ENCODE measurements around the gene CTDSP2.

CTDSP2 gene

DNA sequence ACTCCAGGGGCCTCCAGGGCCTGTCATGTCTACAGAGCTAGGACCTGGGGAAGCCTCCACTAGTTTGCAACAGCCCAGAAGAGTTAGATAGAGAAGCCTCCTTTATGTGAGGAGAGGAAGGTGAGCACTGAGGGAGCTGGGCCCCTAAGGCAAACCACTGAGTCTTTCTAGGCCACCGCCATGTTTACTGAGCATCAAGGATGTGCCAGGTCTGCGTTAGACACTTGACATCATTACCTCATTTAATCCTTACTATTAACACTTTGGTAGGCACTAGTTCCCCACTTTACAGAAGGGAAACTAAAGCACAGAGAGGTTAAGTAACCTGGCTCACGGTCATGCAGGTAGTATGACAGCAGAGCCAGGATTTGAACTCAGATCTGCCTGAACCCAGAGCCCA lies 12.9 kb downstream of the CTDSP2 start:
- H4K20me1 ChIP-seq (ENCODE audit: insufficient read depth, low read length) = peaks cover 94% of the 10 kb centered on the region

DNA sequence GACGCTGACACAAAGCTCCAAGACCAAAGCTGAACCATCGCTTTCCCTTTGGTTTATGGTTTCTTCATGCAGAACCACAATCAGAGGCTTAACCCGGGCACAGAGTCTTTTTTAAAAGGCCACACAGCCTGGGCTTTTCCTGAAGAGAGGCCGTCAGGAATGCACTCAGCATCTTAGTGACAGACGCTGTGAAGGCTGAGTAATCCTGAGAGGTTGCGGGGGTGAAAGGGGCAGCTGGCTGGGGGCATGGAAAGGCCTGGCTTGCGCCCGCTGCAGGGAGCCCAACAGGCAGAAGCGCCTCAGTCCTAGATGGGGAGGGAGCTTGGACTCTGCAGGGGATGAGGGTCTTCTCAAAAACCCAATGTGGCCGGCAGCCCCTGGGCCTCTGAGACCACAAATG lies 13.6 kb downstream of the CTDSP2 start:
- no peak overlapping the region for H2AFZ ChIP-seq (ENCODE audit: low read depth, low read length)
- no peak for TF ChIP-seq EZH2phosphoT487 (IDR thresholded peaks at IDR 0.05; ENCODE audit: low read depth)
- TF ChIP-seq, protein P1, sequence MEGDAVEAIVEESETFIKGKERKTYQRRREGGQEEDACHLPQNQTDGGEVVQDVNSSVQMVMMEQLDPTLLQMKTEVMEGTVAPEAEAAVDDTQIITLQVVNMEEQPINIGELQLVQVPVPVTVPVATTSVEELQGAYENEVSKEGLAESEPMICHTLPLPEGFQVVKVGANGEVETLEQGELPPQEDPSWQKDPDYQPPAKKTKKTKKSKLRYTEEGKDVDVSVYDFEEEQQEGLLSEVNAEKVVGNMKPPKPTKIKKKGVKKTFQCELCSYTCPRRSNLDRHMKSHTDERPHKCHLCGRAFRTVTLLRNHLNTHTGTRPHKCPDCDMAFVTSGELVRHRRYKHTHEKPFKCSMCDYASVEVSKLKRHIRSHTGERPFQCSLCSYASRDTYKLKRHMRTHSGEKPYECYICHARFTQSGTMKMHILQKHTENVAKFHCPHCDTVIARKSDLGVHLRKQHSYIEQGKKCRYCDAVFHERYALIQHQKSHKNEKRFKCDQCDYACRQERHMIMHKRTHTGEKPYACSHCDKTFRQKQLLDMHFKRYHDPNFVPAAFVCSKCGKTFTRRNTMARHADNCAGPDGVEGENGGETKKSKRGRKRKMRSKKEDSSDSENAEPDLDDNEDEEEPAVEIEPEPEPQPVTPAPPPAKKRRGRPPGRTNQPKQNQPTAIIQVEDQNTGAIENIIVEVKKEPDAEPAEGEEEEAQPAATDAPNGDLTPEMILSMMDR (IDR thresholded peaks at IDR 0.05; ENCODE audit: low read depth, low read length) = no peak
- H3K9ac ChIP-seq (ENCODE audit: low read length) = no peak overlapping the region
- H3K79me2 ChIP-seq (ENCODE audit: low read length) = peaks cover 83% of the 10 kb centered on the region
- H3K9me3 ChIP-seq (ENCODE audit: insufficient read depth, low read length) = no peaks in the 10 kb centered on the region
- peaks cover 13% of the 10 kb centered on the region for H3K36me3 ChIP-seq (replicated peaks; ENCODE audit: low read depth, low read length)
- peak overlapping the region; percentile 16; the same call in 1 of the 2 replicates for H3K4me2 ChIP-seq (ENCODE audit: low read length)
- peaks cover 88% of the 10 kb centered on the region for H4K20me1 ChIP-seq (ENCODE audit: insufficient read depth, low read length)
- no peak overlapping the region for H3K4me3 ChIP-seq (ENCODE audit: low read length)
- H3K27me3 ChIP-seq (ENCODE audit: low read depth, low read length) = no peaks in the 10 kb centered on the region
- H3K4me1 ChIP-seq (ENCODE audit: low read length) = peaks cover 35% of the 10 kb centered on the region
- no peak overlapping the region for H3K27ac ChIP-seq (ENCODE audit: low read length)

More for the DNA sequence above, 12.9 kb downstream of the CTDSP2 start:
- Histone ChIP-seq H2AFZ (ENCODE audit: low read depth, low read length) (no peak overlapping the region), H3K27me3 (ENCODE audit: low read depth, low read length) (no peaks in the 10 kb centered on the region), H3K9me3 (ENCODE audit: insufficient read depth, low read length) (no peaks in the 10 kb centered on the region), H3K27ac (ENCODE audit: low read length) (no peak overlapping the region), H3K4me2 (ENCODE audit: low read length) (no peak overlapping the region), H3K4me3 (ENCODE audit: low read length) (no peak overlapping the region), H3K36me3 (replicated peaks; ENCODE audit: low read depth, low read length) (peaks cover 8% of the 10 kb centered on the region), H3K79me2 (ENCODE audit: low read length) (peaks cover 89% of the 10 kb centered on the region), H3K9ac (ENCODE audit: low read length) (no peak overlapping the region), H3K4me1 (ENCODE audit: low read length) (peaks cover 42% of the 10 kb centered on the region)
- TF ChIP-seq, protein P1 (IDR thresholded peaks at IDR 0.05; ENCODE audit: low read depth, low read length) = no peak
- TF ChIP-seq EZH2phosphoT487 (IDR thresholded peaks at IDR 0.05; ENCODE audit: low read depth) = no peak

DNA sequence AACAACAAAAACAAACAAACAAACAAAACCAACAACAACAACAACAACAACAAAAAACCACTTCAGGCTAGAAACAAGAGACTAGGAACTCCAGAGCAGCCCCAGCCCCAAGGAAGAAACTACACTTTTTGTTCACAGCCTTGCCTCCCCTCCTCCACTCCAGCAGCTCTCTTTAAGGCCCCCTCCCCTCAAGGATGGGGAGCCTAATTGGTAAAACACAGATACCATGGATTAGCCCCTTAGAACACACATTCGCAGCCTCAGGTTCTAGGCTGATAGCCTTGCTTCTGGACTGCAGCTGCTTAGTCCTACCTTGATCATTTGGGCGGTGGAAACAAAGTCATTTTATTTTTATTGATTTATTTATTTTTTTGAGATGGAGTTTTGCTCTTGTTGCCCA lies 16.1 kb downstream of the CTDSP2 start:
- no peaks in the 10 kb centered on the region for H3K27me3 ChIP-seq (ENCODE audit: low read depth, low read length)
- no peak overlapping the region for H3K27ac ChIP-seq (ENCODE audit: low read length)
- H3K4me1 ChIP-seq (ENCODE audit: low read length) = peaks cover 20% of the 10 kb centered on the region
- peaks cover 58% of the 10 kb centered on the region for H3K79me2 ChIP-seq (ENCODE audit: low read length)
- peaks cover 34% of the 10 kb centered on the region for H3K36me3 ChIP-seq (replicated peaks; ENCODE audit: low read depth, low read length)
- H4K20me1 ChIP-seq (ENCODE audit: insufficient read depth, low read length) = peaks cover 64% of the 10 kb centered on the region
- H3K4me2 ChIP-seq (ENCODE audit: low read length) = no peak overlapping the region
- TF ChIP-seq, protein P1 (IDR thresholded peaks at IDR 0.05; ENCODE audit: low read depth, low read length) = no peak
- no peak for TF ChIP-seq EZH2phosphoT487 (IDR thresholded peaks at IDR 0.05; ENCODE audit: low read depth)
- no peaks in the 10 kb centered on the region for H3K9me3 ChIP-seq (ENCODE audit: insufficient read depth, low read length)
- H3K9ac ChIP-seq (ENCODE audit: low read length) = no peak overlapping the region
- no peak overlapping the region for H3K4me3 ChIP-seq (ENCODE audit: low read length)
- no peak overlapping the region for H2AFZ ChIP-seq (ENCODE audit: low read depth, low read length)

DNA sequence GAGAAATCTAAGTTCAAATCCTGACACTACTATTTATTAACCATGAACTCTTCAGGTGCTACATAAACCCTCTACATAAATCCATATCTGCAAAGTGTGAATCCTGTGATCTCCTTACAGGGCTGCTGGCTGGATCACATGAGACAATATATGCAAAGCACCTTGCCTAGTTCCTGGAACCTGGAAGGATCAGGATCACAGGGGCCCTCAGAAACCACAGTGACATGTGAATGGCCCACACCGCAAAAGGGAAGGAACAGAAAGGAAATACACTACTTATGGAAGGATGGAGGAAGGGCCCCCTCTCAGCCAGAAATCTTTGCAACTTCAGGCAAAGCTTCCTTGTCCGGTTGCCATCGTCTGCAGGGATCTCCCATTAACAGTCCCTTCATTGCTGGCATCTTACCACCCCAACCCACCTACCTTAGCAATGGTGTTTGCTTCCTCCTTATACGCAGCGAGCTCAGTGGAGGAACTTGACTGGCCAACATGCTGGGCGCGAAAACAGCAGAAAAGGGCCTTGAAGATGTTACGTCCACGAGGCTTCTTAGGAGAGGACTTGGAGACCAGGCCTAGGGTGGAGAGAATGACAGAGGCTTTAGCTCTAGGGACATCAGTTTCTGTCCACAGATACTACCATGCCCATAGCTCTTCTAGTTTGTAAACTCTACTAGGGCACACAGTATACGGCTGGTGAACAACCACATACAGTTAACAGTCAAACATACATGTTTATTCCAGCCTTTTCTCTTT lies 17.3 kb downstream of the CTDSP2 start:
- Histone ChIP-seq H3K27me3 (ENCODE audit: low read depth, low read length) (no peaks in the 10 kb centered on the region), H3K4me1 (ENCODE audit: low read length) (peaks cover 15% of the 10 kb centered on the region), H3K9ac (ENCODE audit: low read length) (no peak overlapping the region), H3K79me2 (ENCODE audit: low read length) (peaks cover 50% of the 10 kb centered on the region), H3K27ac (ENCODE audit: low read length) (no peak overlapping the region), H3K36me3 (replicated peaks; ENCODE audit: low read depth, low read length) (peaks cover 40% of the 10 kb centered on the region), H3K4me2 (ENCODE audit: low read length) (no peak overlapping the region), H2AFZ (ENCODE audit: low read depth, low read length) (no peak overlapping the region), H4K20me1 (ENCODE audit: insufficient read depth, low read length) (peaks cover 53% of the 10 kb centered on the region), H3K4me3 (ENCODE audit: low read length) (no peak overlapping the region), H3K9me3 (ENCODE audit: insufficient read depth, low read length) (no peaks in the 10 kb centered on the region)
- TF ChIP-seq, protein P1 (IDR thresholded peaks at IDR 0.05; ENCODE audit: low read depth, low read length) = no peak
- no peak for TF ChIP-seq EZH2phosphoT487 (IDR thresholded peaks at IDR 0.05; ENCODE audit: low read depth)
